Prostate gland (tissue), 2 donors: ENCODE measurements around the gene RAB6B.

Experiments used
- POLR2A ChIP-seq: fragments of 450-650 bp; IDR thresholded peaks from one replicate; pipeline ENCODE4 v1.6.1; 2016; ENCODE audit warnings: antibody characterized with exemption, mild to moderate bottlenecking
- POLR2AphosphoS5 ChIP-seq: sonication (generic); formaldehyde crosslinking; IDR thresholded peaks from one replicate; pipeline ENCODE4 v1.6.1; 2017; ENCODE audit warnings: antibody characterized with exemption
- TF ChIP-seq, protein P1 (sequence below), 4 experiments: fragments of 200-600 bp in 2 of 4; fragments of 450-650 bp in 2 of 4; sonication (generic) in 2 of 4; IDR thresholded peaks; 1 replicate in 3 of 4; 2 replicates in 1 of 4; pipeline ENCODE4 v1.5.1; 2016 to 2019; ENCODE audit warnings: antibody characterized with exemption in 4 of 4, mild to moderate bottlenecking in 2 of 4, moderate library complexity in 2 of 4

DNA sequence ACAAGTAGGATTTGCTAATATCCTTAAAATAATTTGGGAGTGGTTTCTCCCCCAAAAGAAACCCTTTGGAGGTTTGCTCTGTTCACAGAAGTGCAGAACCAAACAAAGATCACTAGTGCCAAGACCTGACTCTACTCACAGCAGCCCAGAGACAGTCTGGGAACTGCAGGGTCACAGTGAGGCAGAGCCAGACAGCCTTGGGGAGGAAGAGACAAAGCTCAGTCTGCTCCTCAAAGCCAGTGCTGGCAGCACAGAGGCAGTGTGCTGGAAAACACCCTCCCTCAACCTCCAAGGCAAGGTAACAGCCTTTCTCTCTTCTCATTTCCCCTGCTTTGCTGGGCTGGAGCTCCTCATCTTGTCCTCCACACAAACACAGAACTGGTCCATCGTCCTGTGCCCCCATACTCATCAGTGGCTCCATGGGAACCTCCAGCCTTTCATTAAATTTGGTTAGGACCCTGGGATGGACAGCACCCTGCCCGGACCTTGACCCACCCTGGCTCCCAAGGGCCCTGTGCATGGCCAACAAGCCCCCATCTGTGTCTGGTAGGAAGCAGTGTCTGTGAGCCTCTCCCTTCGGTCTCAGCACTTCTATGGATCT lies 12.6 kb downstream of the RAB6B start:
- TF ChIP-seq, protein P1, sequence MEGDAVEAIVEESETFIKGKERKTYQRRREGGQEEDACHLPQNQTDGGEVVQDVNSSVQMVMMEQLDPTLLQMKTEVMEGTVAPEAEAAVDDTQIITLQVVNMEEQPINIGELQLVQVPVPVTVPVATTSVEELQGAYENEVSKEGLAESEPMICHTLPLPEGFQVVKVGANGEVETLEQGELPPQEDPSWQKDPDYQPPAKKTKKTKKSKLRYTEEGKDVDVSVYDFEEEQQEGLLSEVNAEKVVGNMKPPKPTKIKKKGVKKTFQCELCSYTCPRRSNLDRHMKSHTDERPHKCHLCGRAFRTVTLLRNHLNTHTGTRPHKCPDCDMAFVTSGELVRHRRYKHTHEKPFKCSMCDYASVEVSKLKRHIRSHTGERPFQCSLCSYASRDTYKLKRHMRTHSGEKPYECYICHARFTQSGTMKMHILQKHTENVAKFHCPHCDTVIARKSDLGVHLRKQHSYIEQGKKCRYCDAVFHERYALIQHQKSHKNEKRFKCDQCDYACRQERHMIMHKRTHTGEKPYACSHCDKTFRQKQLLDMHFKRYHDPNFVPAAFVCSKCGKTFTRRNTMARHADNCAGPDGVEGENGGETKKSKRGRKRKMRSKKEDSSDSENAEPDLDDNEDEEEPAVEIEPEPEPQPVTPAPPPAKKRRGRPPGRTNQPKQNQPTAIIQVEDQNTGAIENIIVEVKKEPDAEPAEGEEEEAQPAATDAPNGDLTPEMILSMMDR (IDR thresholded peaks at IDR 0.05), result no peak
- TF ChIP-seq POLR2AphosphoS5, result no peak
- no peak for TF ChIP-seq POLR2A
